Astrocyte of the spinal cord (primary cell): Measurements from ENCODE around the gene VASH1.
"Not testable (repeated sequence)": the region's sequence is repeated elsewhere in the genome, so short reads cannot be mapped to it uniquely, and the experiment has no call there.

ENCODE experiments used
- DNase-seq: peaks from one replicate; pipeline ENCODE4 v3.0.0; 2011; ENCODE audit warnings: low read depth, low spot score
- H3K4me3 ChIP-seq: 2 replicates; pipeline ENCODE4 v1.5.1; 2011; ENCODE audit warnings: low read depth, mild to moderate bottlenecking, low read length, moderate library complexity
- CTCF ChIP-seq: IDR thresholded peaks from 2 replicates; pipeline ENCODE4 v1.5.1; 2012; ENCODE audit warnings: low read depth, mild to moderate bottlenecking, low read length, inconsistent platforms
- in situ Hi-C: cut with HindIII; loops from 2 replicates; pipeline ENCODE4 v1.10.0; 2017; ENCODE audit warnings: low sequenced_read_pairs

VASH1 gene

GRCh38 chr14:76717508-76718290 lies 43.6 kb upstream of the VASH1 start:
- no peak for TF ChIP-seq CTCF
- no peak for DNase-seq
- in situ Hi-C loops = no loop called here
- H3K4me3 ChIP-seq = no peak overlapping the region

GRCh38 chr14:76718306-76719040 lies 42.8 kb upstream of the VASH1 start:
- no peak for DNase-seq
- in situ Hi-C loops = no loop called here
- TF ChIP-seq CTCF = no peak
- no peak overlapping the region for H3K4me3 ChIP-seq

GRCh38 chr14:76719666-76720065 lies 41.6 kb upstream of the VASH1 start:
- DNase-seq = no peak
- in situ Hi-C loops = no loop called here
- TF ChIP-seq CTCF = no peak
- no peak overlapping the region for H3K4me3 ChIP-seq

- in situ Hi-C loops = no loop called here
- no peak for TF ChIP-seq CTCF
- peak; percentile 18 for DNase-seq
- H3K4me3 ChIP-seq = no peak overlapping the region
These were observed 40.9 kb upstream of the VASH1 start for GRCh38 chr14:76720382-76720813.

GRCh38 chr14:76721506-76721905 lies 39.8 kb upstream of the VASH1 start:
- in situ Hi-C loops, DNase-seq, H3K4me3 ChIP-seq: not testable (repeated sequence)

GRCh38 chr14:76724651-76725550 lies 36.4 kb upstream of the VASH1 start:
- no peak for TF ChIP-seq CTCF
- in situ Hi-C loops = no loop called here
- DNase-seq = no peak
- H3K4me3 ChIP-seq = no peak overlapping the region
